H1 (cell line): ENCODE results near the gene SLC2A11. TPM values are rescaled to one million over a fixed set of nuclear protein-coding genes. Genes with fewer than 3 reads are reported as not detected.

Experiments
- FOSL1 ChIP-seq: IDR thresholded peaks from 2 replicates; pipeline ENCODE4 v1.6.1; 2011; ENCODE audit warnings: mild to moderate bottlenecking, low read depth, low read length, moderate library complexity; ENCODE audit not compliant: insufficient read depth
- GABPA ChIP-seq: IDR thresholded peaks from 2 replicates; pipeline ENCODE4 v1.6.1; 2011; ENCODE audit warnings: mild to moderate bottlenecking, low read length, moderate library complexity, borderline replicate concordance; ENCODE audit not compliant: insufficient read depth
- POLR2A ChIP-seq, 2 experiments: IDR thresholded peaks; 1 replicate in 1 of 2; 2 replicates in 1 of 2; pipeline ENCODE4 v1.6.1; 2011; ENCODE audit warnings: low read depth in 2 of 2, low read length in 2 of 2, mild to moderate bottlenecking in 2 of 2; ENCODE audit errors: control extremely low read depth in 1 of 2
- RAD21 ChIP-seq, 2 experiments: IDR thresholded peaks in 1 of 2; conservative IDR thresholded peaks in 1 of 2; 2 replicates each; pipeline ENCODE4 v1.6.1; 2011; ENCODE audit warnings: low read depth in 2 of 2, low read length in 2 of 2, improper control_type of control experiment in 1 of 2, inconsistent platforms in 1 of 2, mild to moderate bottlenecking in 1 of 2, moderate library complexity in 1 of 2
- RNF2 ChIP-seq: fragments of 200-900, 300-1000 bp; sonication (generic); IDR thresholded peaks from 2 replicates; pipeline ENCODE4 v1.7.1; 2016; ENCODE audit warnings: borderline replicate concordance, low read depth, mild to moderate bottlenecking, antibody characterized with exemption, low read length; ENCODE audit not compliant: poor library complexity, severe bottlenecking; ENCODE audit errors: missing control alignments
- SIN3A ChIP-seq, 2 experiments: IDR thresholded peaks in 1 of 2; conservative IDR thresholded peaks in 1 of 2; 2 replicates each; pipeline ENCODE4 v1.6.1; 2011 to 2012; ENCODE audit warnings: low read length in 2 of 2, improper control_type of control experiment in 1 of 2, low read depth in 1 of 2, mild to moderate bottlenecking in 1 of 2
- polyA plus RNA-seq, 7 experiments: library from polyadenylated mRNA; depleted of rRNA in 3 of 7; stranded (reverse) in 5 of 7; unstranded in 2 of 7; fragments of >200 nt in 5 of 7; fragments of 200-250 nt in 2 of 7; gene quantifications; 1 replicate in 5 of 7; 2 replicates in 1 of 7; 4 replicates in 1 of 7; pipeline versions ENCODE4 v1.2.1 to v1.2.3, GENCODE V29; 2011 to 2013; ENCODE audit warnings: missing spikeins in 2 of 7, mixed read lengths in 2 of 7
- total RNA-seq: library from RNA; stranded (reverse); fragmentation: NEBNext Ultra II Directional; extraction: Animal tissue kit (Norgen Biotek cat#: 25700); gene quantifications from 2 replicates; pipeline ENCODE4 v1.2.1, GENCODE V29; 2021
- TF ChIP-seq, protein P1 (sequence below): fragments of 300-600 bp; sonication (generic); IDR thresholded peaks from 2 replicates; pipeline ENCODE4 v1.7.1; 2012; ENCODE audit warnings: low read length, moderate library complexity, mild to moderate bottlenecking, inconsistent platforms; ENCODE audit not compliant: insufficient replicate concordance
- TF ChIP-seq, protein P2 (sequence below): IDR thresholded peaks from 2 replicates; pipeline ENCODE4 v1.6.1; 2012; ENCODE audit warnings: inconsistent platforms
- TF ChIP-seq, protein P3 (sequence below): IDR thresholded peaks from 2 replicates; pipeline ENCODE4 v1.6.1; 2012; ENCODE audit warnings: inconsistent platforms

Gene SLC2A11
- total and polyA plus RNA-seq, 2 of the 8 experiments (the other 6 are each of a cell fraction or from before 2014, with no cell fraction given): 10.7 to 12.5 TPM

DNA sequence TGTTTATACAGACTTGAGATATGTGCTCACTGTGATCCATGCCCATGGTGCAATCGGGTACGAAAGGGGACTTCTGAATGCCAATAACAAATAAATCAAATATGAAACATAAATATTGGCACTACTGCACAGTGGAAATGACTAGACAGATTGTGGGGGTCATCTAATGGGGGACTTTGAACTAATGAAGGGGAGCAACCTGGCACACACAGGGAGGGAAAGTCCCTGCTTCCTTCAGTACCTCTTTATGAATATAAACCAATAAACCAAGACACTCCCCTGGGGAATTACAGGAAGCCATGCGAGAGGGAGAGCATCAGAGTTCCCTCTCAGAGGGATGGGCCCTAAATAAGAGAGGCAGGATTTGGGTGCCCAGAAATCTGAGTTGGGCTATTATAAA, 57.6 kb downstream of the SLC2A11 start (continued):
- TF ChIP-seq, protein P1, sequence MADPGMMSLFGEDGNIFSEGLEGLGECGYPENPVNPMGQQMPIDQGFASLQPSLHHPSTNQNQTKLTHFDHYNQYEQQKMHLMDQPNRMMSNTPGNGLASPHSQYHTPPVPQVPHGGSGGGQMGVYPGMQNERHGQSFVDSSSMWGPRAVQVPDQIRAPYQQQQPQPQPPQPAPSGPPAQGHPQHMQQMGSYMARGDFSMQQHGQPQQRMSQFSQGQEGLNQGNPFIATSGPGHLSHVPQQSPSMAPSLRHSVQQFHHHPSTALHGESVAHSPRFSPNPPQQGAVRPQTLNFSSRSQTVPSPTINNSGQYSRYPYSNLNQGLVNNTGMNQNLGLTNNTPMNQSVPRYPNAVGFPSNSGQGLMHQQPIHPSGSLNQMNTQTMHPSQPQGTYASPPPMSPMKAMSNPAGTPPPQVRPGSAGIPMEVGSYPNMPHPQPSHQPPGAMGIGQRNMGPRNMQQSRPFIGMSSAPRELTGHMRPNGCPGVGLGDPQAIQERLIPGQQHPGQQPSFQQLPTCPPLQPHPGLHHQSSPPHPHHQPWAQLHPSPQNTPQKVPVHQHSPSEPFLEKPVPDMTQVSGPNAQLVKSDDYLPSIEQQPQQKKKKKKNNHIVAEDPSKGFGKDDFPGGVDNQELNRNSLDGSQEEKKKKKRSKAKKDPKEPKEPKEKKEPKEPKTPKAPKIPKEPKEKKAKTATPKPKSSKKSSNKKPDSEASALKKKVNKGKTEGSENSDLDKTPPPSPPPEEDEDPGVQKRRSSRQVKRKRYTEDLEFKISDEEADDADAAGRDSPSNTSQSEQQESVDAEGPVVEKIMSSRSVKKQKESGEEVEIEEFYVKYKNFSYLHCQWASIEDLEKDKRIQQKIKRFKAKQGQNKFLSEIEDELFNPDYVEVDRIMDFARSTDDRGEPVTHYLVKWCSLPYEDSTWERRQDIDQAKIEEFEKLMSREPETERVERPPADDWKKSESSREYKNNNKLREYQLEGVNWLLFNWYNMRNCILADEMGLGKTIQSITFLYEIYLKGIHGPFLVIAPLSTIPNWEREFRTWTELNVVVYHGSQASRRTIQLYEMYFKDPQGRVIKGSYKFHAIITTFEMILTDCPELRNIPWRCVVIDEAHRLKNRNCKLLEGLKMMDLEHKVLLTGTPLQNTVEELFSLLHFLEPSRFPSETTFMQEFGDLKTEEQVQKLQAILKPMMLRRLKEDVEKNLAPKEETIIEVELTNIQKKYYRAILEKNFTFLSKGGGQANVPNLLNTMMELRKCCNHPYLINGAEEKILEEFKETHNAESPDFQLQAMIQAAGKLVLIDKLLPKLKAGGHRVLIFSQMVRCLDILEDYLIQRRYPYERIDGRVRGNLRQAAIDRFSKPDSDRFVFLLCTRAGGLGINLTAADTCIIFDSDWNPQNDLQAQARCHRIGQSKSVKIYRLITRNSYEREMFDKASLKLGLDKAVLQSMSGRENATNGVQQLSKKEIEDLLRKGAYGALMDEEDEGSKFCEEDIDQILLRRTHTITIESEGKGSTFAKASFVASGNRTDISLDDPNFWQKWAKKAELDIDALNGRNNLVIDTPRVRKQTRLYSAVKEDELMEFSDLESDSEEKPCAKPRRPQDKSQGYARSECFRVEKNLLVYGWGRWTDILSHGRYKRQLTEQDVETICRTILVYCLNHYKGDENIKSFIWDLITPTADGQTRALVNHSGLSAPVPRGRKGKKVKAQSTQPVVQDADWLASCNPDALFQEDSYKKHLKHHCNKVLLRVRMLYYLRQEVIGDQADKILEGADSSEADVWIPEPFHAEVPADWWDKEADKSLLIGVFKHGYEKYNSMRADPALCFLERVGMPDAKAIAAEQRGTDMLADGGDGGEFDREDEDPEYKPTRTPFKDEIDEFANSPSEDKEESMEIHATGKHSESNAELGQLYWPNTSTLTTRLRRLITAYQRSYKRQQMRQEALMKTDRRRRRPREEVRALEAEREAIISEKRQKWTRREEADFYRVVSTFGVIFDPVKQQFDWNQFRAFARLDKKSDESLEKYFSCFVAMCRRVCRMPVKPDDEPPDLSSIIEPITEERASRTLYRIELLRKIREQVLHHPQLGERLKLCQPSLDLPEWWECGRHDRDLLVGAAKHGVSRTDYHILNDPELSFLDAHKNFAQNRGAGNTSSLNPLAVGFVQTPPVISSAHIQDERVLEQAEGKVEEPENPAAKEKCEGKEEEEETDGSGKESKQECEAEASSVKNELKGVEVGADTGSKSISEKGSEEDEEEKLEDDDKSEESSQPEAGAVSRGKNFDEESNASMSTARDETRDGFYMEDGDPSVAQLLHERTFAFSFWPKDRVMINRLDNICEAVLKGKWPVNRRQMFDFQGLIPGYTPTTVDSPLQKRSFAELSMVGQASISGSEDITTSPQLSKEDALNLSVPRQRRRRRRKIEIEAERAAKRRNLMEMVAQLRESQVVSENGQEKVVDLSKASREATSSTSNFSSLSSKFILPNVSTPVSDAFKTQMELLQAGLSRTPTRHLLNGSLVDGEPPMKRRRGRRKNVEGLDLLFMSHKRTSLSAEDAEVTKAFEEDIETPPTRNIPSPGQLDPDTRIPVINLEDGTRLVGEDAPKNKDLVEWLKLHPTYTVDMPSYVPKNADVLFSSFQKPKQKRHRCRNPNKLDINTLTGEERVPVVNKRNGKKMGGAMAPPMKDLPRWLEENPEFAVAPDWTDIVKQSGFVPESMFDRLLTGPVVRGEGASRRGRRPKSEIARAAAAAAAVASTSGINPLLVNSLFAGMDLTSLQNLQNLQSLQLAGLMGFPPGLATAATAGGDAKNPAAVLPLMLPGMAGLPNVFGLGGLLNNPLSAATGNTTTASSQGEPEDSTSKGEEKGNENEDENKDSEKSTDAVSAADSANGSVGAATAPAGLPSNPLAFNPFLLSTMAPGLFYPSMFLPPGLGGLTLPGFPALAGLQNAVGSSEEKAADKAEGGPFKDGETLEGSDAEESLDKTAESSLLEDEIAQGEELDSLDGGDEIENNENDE: no peak
- no peak for TF ChIP-seq SIN3A (conservative IDR thresholded peaks at IDR 0.05 in 1 of 2, IDR thresholded peaks at IDR 0.05 in 1 of 2; ENCODE audit: low read depth in 1 of 2, low read length in 2 of 2)
- no peak for TF ChIP-seq FOSL1
- no peak for TF ChIP-seq POLR2A (IDR thresholded peaks at IDR 0.05; ENCODE audit: control extremely low read depth in 1 of 2, low read depth in 2 of 2, low read length in 2 of 2)
- TF ChIP-seq RAD21 (IDR thresholded peaks at IDR 0.05 in 1 of 2, conservative IDR thresholded peaks at IDR 0.05 in 1 of 2; ENCODE audit: low read depth in 2 of 2, low read length in 2 of 2): no peak
- TF ChIP-seq, protein P2, sequence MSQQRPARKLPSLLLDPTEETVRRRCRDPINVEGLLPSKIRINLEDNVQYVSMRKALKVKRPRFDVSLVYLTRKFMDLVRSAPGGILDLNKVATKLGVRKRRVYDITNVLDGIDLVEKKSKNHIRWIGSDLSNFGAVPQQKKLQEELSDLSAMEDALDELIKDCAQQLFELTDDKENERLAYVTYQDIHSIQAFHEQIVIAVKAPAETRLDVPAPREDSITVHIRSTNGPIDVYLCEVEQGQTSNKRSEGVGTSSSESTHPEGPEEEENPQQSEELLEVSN: no peak
- TF ChIP-seq GABPA: no peak
- no peak for TF ChIP-seq RNF2
- TF ChIP-seq, protein P3, sequence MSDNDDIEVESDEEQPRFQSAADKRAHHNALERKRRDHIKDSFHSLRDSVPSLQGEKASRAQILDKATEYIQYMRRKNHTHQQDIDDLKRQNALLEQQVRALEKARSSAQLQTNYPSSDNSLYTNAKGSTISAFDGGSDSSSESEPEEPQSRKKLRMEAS: no peak
